ENCODE measurements around the gene MYH10. TPM values are rescaled to one million over a fixed set of nuclear protein-coding genes. Genes with fewer than 3 reads are reported as not detected.

The MYH10 gene
- total RNA-seq, 1 donor from 2014 or later = 429 TPM

- no peak overlapping the region for H3K27ac Mint-ChIP-seq (ENCODE audit: unreplicated experiment)
Observed at GRCh38 chr17:8563024-8563776, 67.3 kb downstream of the MYH10 start.

GRCh38 chr17:8558144-8558543, 72.4 kb downstream of the MYH10 start:
- H3K27ac Mint-ChIP-seq (ENCODE audit: unreplicated experiment) = no peak overlapping the region
- no peak overlapping the region for H3K4me3 Mint-ChIP-seq (ENCODE audit: unreplicated experiment)
- H3K27me3 Mint-ChIP-seq (ENCODE audit: unreplicated experiment) = peaks cover 2% of the 10 kb centered on the region
- no peaks in the 10 kb centered on the region for H3K4me1 Mint-ChIP-seq (ENCODE audit: unreplicated experiment)
- DNase-seq (ENCODE audit: low spot score) = no peak
- TF ChIP-seq CTCF (IDR thresholded peaks at IDR 0.05; ENCODE audit: unreplicated experiment) = no peak
- peaks cover 17% of the 10 kb centered on the region for H3K36me3 Mint-ChIP-seq (ENCODE audit: low read depth, unreplicated experiment)
- H3K9me3 Mint-ChIP-seq (ENCODE audit: unreplicated experiment) = no peaks in the 10 kb centered on the region

More at GRCh38 chr17:8563024-8563776, 67.3 kb downstream of the MYH10 start:
- TF ChIP-seq CTCF (IDR thresholded peaks at IDR 0.05; ENCODE audit: unreplicated experiment) = no peak
- DNase-seq (ENCODE audit: low spot score) = no peak
- H3K4me3 Mint-ChIP-seq (ENCODE audit: unreplicated experiment) = no peak overlapping the region
- H3K36me3 Mint-ChIP-seq (ENCODE audit: low read depth, unreplicated experiment) = peaks cover 31% of the 10 kb centered on the region
- H3K27me3 Mint-ChIP-seq (ENCODE audit: unreplicated experiment) = peaks cover 3% of the 10 kb centered on the region
- no peaks in the 10 kb centered on the region for H3K9me3 Mint-ChIP-seq (ENCODE audit: unreplicated experiment)
- H3K4me1 Mint-ChIP-seq (ENCODE audit: unreplicated experiment) = no peaks in the 10 kb centered on the region

- Mint-ChIP-seq H3K4me1 (ENCODE audit: unreplicated experiment) (no peaks in the 10 kb centered on the region), H3K27ac (ENCODE audit: unreplicated experiment) (no peak overlapping the region), H3K36me3 (ENCODE audit: low read depth, unreplicated experiment) (peaks cover 24% of the 10 kb centered on the region), H3K9me3 (ENCODE audit: unreplicated experiment) (no peaks in the 10 kb centered on the region), H3K27me3 (ENCODE audit: unreplicated experiment) (peaks cover 2% of the 10 kb centered on the region), H3K4me3 (ENCODE audit: unreplicated experiment) (no peak overlapping the region)
- TF ChIP-seq CTCF (IDR thresholded peaks at IDR 0.05; ENCODE audit: unreplicated experiment) = no peak
- no peak for DNase-seq (ENCODE audit: low spot score)
Observed at GRCh38 chr17:8557176-8557806, 73.2 kb downstream of the MYH10 start.

GRCh38 chr17:8556074-8556473, 74.5 kb downstream of the MYH10 start:
- Mint-ChIP-seq H3K4me1 (ENCODE audit: unreplicated experiment) (no peaks in the 10 kb centered on the region), H3K9me3 (ENCODE audit: unreplicated experiment) (no peaks in the 10 kb centered on the region), H3K27me3 (ENCODE audit: unreplicated experiment) (peaks cover 2% of the 10 kb centered on the region), H3K27ac (ENCODE audit: unreplicated experiment) (no peak overlapping the region), H3K36me3 (ENCODE audit: low read depth, unreplicated experiment) (peaks cover 29% of the 10 kb centered on the region), H3K4me3 (ENCODE audit: unreplicated experiment) (no peak overlapping the region)
- no peak for TF ChIP-seq CTCF (IDR thresholded peaks at IDR 0.05; ENCODE audit: unreplicated experiment)
- no peak for DNase-seq (ENCODE audit: low spot score)

- DNase-seq (ENCODE audit: low spot score) = no peak
- H3K4me1 Mint-ChIP-seq (ENCODE audit: unreplicated experiment) = no peaks in the 10 kb centered on the region
- H3K9me3 Mint-ChIP-seq (ENCODE audit: unreplicated experiment) = no peaks in the 10 kb centered on the region
- no peak overlapping the region for H3K4me3 Mint-ChIP-seq (ENCODE audit: unreplicated experiment)
- peaks cover 23% of the 10 kb centered on the region for H3K36me3 Mint-ChIP-seq (ENCODE audit: low read depth, unreplicated experiment)
- H3K27ac Mint-ChIP-seq (ENCODE audit: unreplicated experiment) = no peak overlapping the region
- H3K27me3 Mint-ChIP-seq (ENCODE audit: unreplicated experiment) = peaks cover 2% of the 10 kb centered on the region
- no peak for TF ChIP-seq CTCF (IDR thresholded peaks at IDR 0.05; ENCODE audit: unreplicated experiment)
Observed at GRCh38 chr17:8555062-8555461, 75.5 kb downstream of the MYH10 start.
